Measurements from ENCODE around the gene SNX5.
"Not testable (repeated sequence)": the region's sequence is repeated elsewhere in the genome, so short reads cannot be mapped to it uniquely, and the experiment has no call there.

SNX5 gene

DNA sequence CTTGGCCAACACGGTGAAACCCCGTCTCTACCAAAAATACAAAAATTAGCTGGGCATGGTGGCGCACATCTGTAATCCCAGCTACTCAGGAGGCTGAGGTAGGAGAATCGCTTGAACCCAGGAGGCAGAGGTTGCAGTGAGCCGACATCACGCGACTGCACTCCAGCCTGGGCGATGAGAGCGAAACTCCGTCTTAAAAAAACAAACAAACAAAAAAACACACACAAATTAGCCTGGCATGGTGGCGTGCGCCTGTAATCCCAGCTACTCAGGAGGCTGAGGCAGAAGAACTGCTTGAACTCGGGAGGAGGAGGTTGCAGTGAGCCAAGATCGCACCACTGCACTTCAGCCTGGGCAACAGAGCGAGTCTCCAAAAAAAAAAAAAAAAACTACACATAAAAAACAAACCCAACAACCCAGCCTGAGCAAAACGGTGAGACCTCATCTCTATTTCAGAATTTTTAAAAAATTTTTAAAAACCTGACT, 8.2 kb downstream of the SNX5 start:
- DNase-seq (ENCODE audit: low spot score), result not testable (repeated sequence)

DNA sequence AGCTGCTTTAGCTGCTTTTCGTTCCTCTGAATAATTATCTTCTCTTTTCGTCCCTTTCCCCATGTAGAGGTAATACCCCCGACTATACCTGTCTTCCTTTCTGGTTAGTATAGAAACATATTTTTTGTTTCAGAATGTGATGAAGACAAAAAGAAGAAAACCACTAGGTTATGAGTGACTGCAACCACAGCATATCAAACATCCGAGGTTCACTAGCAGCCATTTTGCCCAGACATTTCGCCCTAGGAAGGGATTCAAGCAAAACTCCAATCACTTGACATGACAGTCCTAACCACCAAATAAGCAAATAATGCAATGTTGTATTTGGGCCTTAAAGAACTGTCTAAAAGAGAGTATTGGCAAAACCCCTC, 9.4 kb downstream of the SNX5 start:
- DNase-seq (ENCODE audit: low spot score), result no peak

DNA sequence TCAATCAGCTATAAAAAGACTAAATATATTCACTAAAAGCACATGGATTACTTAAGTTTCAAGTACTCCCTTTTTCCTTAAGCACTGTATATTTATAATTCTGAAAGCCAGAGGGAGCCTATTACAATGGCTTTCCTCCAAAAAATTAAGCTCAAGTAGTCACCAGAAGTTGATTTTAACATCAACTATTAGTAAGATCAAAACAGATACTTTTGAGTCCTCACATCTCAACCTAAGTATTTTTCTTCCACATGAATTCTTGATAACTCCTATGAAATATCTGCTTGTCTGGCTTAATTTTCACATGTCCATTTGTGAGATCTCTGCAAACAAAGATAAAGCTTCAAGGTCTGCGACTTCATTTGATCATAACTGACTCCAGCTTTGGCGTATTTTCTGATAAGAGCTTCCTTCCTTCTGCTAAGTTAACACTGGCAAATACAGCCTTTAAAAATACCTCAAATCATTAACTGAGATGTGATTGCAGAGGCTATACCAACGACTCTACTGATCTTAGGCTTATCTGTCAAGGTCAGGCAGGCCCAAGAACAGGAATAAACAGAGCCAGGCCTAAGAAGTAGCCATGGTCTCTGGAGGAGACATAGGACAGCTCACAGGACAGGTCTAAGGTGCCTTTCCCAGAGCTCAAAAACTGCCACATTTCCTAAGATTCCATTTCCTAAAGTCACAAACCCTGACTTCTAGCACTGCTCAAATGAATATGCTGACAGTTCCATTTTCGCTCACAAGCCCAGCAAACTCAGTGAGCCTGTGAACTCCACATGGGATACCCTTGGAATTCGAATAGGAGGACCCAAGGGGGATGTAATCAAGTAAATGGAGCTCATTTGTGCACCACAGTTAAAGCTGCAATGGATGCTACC, 10.0 kb downstream of the SNX5 start:
- no peak for DNase-seq (ENCODE audit: low spot score)

DNA sequence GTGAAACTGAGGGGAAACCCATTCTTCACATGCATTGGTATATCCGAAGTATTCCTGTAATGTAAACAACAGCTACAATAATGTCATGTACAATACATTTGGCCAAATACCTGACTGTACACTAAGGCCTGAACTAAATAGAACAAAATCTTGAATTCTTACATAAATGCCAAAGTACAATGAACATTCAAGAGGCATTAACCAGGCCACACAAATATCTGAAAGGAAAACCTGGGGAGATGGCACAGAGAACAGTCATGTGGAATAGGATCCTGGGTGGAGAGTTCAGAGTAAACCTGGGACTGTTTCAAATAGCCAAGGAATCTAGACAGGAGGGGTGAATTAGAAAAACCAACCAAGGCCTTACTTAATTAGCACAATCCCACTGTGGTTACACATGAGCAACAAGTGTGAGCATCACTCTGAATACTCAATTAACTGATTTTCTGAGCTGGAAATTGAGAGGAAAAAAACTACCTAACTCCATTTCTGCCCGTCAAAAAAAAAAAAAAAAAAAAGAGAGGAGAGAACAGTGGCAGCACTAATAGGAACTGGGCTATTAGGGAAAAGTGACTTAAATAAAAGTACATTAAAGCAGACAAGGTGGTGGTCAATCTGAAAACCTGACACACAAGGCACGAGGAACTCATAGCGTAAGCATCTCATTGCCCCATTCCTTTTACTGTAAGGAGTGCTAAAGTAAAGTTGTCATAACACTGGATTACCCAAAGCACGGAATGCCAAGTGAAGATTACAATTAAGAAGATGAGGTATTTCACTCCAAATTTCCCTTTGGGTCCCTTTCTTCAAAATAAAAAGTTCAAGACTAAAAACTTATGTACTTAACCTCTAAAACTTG, 10.9 kb downstream of the SNX5 start:
- DNase-seq (ENCODE audit: low spot score), result no peak

DNA sequence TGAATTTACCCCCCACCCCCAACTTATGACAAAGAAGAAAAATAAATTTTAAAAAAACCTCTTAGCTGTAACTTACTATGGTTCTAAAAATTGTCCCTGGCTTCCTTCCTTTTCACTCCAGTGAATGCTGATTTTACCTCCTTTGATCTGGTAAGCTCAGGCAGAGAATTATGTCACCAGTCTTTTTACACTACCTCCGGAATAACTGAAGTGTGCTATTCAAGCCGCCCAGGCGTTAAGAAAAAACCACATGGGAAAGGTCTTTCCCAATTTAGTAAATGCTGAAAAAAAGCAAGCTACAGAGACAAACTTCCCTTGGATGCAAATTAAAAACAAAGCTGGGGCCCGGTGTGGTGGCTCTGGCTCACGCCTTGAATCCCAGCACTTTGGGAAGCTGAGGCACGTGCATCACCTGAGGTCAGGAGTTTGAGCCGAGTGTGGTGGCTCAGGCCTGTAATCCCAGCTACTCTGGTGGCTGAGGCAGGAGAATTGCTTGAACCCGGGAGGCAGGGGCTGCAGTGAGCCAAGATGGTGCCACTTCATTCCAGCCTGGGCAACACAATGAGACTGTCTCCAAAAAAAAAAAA, 12.4 kb downstream of the SNX5 start:
- no peak for DNase-seq (ENCODE audit: low spot score)

DNA sequence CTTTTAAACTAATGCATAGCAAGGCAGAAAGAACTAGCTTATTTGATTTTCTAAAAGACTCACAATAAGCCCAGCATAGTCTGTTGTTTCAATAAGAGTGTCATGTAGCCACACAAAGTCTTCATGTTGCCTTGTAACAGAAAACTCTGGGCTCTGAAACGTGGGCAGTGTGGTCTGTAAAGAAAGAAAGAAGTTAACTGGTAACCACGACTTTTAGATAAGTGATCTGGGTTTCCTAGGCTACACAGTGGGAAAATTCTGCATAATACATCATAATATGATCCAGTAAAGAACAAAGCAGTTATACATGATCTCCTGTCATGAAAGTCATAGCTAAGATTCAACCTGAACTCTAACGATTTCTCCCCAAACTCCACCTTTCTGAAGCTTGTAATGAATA, 13.3 kb downstream of the SNX5 start:
- DNase-seq (ENCODE audit: low spot score), result no peak

DNA sequence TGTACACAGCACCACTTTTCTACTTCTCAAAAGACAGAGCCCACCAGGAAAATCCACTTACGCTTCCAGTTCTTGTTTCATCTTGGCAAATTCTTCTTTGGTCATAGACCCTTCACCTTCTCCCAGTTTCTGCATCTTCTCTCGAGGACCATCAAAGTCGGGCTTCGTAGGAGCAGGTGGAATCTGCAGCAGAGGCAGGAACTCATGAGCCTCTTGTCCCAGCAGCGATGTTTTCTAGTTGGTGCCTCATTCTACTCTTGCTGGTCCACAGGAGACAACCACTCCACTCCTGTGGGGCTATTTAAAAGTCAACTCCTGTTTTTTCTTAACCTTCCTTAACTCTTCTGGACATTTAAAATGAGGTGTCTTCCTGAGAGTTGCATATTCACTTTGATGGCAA, 14.7 kb downstream of the SNX5 start:
- no peak for DNase-seq (ENCODE audit: low spot score)

DNA sequence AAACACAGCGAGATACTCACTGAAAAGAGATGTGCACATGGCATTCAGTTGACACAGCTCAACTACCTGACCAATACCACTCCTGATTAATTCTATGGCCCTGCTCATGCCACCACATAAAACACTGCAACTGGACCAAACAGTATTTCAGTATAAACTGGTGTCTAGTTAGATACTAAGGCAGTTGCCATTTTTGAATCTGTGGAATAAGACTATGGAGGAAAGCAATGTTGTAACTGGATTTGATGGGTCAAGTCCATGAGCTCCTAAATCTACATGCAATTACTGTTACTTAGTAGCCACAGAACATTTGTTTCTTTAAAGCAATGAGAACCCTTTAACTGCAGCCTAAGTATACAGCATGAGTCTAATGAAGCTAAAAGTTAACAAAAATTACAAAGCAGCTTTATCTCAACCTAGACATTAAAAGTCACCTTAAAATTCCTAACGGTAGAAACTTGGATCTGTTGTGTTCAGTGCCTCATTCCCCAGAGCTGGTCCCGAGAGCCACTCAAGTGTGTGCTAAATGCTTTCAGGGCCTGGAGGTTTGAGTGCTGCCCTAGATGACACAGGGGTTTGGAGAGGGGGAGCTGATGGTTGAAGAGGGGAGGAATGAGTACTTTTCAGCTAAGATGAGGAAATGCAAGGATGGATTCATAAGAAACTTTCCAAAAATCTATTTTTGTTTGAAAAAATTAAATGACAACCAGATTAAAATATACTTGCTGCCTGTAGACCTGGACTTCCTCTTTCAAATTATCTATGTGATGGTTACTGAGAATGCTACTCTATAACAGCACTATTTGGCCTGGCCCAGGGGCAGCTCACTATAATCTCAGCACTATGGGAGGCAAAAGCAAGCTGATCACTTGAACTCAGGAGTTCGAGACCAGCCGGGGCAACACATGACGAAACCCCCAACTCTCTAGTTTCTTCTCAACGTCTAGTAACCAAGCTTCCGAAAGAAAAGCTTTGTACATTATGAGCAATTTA, 15.6 kb downstream of the SNX5 start:
- DNase-seq (ENCODE audit: low spot score), result no peak

DNA sequence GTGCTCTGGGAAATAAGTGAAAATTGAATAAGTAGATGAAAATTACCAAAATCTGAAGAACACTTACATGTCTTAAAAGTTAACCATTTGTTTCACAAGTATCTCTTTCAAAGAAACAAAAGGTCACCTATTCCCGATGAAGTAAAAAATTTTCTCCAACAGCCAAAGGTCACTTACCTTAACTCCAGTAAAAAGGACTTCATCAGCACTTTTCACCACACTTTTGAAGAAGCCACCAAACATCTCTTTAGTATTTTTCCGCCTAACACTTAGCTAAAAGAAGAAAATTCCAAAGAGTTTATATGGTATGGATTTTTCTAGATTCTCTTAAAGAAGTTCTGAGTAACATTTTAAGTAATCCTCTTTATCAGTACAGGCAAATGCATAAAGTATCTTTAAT, 17.3 kb downstream of the SNX5 start:
- DNase-seq (ENCODE audit: low spot score), result no peak

DNA sequence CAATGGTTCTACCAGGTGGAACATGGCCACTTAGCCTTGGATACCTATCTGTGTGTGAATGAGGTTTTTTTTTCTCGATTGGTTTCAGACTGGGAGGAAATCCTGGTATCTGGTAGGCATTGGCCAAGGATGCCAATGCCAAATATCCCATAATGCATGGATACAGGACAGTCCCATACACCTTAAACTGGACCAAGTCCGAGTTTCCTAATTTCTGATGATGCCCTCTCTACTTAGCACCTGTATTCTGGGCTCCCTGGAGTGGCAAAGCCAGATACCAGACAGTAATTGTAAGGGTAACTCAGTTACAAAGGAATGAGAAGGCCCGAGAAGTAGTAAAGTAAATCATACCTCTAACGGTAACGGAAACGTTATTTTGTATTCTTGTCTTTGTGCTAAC, 17.9 kb downstream of the SNX5 start:
- DNase-seq (ENCODE audit: low spot score), result no peak

DNA sequence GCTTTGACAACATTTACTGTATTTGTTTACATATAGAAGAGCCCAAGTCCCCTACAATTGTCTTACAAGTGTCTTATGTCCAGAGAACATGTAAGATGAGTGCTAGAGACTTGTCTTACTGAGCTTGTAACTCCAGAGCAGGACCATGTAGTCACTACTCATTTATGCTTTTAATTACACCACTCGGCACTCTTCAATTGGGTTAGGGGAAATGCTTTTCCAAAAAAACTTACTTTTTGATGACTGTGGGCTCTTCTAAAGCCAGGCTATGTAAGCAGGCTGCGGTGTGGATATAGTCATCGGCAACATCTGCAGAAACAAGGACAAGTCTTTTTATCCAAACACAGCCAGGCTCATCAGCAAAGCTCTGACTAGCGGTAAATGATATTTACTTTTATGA, 18.7 kb downstream of the SNX5 start:
- no peak for DNase-seq (ENCODE audit: low spot score)

DNA sequence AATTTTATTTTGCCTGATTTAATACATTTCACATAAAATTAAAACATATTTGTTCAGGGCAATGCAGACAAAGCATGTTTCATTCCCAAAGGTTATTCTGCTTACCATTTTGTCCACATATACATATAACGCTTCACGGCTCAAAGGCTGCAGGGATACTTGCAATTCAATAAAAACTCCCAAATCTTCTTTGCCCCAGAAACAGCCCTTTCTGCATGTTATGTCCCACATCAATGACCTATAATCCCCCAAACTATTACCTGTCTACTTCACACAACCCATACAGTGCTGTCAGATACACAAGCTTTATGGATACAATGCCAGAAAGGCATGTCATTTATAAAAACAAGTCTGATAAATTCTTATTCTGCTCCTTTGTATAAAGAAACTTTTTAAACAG, 20.2 kb downstream of the SNX5 start:
- DNase-seq (ENCODE audit: low spot score), result no peak

DNA sequence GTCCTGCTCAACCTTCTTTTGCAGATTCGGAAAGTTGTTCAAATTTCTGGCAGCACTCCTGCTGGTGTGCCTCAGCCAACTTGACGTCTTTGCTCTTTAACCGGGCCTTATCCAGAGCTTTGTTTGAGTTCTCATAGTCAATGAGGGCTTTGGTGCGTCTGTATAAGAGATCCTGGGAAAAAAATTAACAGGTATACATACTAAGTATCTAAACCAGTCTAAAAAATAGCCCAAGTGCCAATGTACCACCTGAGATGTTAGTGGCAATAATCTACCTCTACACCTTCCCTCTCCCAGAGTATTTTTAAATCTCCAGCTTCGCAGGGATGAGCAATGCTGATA, 21.1 kb downstream of the SNX5 start:
- DNase-seq (ENCODE audit: low spot score), result no peak

DNA sequence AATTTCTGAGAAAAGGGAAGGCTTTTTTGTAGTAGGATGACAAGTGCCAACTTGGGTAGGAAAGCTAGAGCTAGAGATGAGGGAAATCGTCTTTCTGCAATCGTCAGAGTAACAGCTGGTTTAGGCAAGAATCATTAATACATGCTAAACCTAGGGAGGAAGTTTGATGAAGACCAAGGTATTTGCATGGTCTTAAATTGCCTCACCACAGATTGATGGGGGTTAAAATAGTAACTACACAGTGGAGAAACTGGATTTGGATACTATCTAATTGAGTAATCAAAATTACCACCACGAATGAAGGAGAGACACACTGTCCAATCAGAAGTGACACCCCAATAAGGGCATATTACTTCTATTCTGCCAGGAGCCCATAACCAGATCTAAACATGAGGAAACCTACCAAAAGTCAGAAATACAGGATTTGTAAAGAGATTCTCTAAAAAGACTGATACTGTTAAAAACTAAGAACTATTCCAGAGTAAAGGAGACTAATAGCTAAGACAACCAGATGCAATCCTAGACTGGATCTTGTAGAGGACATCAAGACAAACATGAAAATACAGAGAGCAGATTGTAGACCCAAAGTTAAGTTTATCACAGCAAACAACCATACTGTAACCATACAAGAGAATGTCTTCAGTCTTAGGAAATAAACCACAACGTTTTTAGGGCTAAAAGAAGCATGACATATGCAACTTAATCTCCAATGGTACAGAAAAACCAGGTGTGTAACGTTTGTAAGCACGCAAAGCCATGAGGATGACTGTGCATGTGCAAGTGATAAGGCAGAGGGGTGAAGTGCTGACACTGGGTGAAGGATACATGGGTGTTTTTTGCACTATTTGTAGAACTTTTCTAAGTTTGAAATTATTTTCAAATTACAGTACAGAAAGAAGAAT, 21.8 kb downstream of the SNX5 start:
- DNase-seq (ENCODE audit: low spot score), result no peak

DNA sequence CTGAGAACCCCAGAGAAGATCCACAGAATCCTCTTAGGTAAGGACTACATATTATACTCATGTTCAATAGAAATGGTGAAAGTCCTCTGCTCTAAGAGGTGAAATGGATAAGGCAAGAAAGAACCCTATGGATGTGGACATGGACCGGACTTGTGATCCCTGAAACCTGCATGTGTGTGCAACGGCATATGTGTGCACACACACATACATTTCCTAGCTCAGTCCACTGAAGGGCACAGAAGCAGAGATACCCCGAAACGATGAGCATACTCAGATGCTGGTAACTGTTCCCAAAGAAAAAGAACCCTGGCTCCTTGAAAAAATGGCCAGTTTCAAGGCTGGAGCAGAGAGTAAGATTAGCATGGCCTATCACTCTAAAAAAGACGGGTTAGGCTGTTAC, 22.6 kb downstream of the SNX5 start:
- no peak for DNase-seq (ENCODE audit: low spot score)

DNA sequence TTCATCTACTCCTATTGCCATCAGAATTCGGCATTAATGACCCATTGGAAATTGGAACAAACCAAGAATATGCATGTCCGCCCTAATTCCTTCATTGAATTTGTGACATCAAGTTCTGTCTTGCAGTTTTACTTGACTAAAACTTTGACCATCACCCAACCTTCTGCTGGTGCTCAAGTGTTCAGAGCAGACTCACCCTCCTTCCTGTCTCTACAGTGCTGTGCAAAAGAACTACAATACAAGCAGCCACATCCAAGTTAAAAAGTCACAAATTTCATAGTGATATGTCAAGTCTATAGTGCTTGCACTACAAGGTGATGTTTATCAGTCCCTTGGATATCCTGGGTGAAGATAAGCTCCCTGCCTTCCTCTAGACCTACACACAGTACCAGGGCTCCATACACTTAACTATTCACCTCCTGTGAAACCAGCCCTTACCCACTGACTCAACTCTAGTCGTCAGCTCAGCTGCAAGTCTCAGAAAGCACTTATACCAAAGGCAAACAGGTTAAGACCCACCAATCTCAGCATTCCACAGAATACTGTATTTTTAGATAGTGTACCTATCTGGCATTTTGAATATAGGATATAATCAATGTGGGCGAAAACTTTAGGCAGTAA, 23.6 kb downstream of the SNX5 start:
- no peak for DNase-seq (ENCODE audit: low spot score)

DNA sequence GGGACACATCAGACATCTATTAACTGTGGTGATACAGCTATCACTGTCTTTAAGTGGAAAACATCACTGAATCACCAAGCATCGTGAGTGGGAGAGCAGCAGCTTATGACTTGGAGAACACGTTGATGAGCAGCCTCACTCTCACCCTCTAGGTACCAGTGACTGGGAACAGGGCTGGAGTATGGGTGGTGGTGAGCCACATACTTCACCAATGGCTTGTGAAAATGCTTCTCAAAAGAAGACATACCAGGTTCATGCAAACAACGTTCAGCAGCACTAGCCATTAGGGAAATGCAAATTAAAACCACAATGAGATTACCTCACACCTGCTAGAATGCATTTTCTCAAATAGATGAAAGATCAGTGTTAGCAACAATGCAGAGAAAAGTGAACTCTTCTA, 25.3 kb downstream of the SNX5 start:
- DNase-seq (ENCODE audit: low spot score), result no peak

DNA sequence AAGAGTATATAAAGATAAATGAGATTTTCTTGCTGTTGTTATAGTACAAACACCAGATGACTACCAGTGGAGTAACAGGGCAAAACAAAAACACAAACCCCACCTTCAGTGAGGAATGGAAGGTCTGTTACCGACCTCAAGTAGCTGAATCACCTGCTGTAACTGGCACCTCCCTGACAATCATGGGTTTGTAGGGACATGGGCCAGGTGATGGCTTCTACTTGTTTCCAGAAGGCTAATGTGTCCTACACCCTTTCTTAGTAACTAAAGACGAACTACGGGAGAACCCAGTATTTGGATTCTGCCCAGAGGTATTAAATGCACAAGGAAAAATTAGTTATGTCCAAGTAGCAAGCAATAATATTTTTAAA, 26.8 kb downstream of the SNX5 start:
- no peak for DNase-seq (ENCODE audit: low spot score)

DNA sequence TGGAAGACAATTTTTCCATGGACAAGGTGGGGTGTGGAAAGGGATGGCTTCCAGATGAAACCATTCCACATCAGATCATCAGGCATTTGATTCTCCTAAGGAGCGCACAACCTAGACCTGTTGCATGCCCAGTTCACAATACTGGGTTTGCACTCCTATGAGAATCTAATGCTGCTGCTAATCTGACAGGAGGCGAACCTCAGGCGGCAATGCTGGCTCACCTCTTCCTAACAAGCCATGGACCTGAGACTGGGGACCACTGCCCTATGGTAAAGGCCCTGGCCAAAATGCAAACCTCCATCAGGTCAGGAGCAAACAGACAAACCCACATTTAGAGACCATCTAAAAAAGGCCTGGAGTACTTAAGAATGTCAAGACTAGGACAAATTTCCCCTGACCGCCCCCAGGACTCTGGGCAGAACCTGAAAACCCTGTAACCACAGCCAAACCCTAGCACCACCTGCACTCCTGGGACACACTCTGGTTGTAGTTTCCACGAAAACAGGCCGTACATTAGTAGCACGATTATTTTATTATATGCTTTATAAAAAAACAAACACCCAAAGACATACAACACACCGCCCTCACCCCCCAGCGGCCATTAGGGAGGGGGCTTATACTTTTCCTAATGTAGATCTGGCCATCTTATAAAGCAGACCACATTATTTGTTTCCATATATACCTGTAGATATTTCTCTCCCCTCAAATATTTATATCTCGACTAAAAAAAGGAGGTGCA, 27.3 kb downstream of the SNX5 start:
- no peak for DNase-seq (ENCODE audit: low spot score)

All from HuH-7 (cell line).